ENCODE measurements around the gene IQCF5.

DNA sequence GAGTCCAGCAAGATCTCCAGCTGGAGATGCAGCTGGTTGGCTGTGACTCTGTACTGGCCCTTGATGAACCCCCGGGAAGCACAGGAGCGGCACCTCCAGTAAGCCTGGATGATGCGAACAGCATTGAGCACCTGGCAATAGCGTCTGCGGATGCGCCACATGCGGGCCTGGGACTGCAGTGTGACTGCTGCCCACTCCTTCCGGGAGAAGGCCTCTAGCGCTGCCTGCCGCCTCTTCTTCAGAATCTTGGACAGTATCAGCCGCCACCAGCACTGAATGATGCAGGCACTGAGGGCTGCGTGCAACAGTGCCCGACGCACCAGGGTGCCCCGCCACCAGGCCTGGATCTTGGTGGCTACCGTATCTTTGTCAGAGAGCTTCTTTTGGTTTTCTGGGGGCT lies 19.5 kb upstream of the IQCF5 start:
- no peak for TF ChIP-seq CTCF (conservative IDR thresholded peaks at IDR 0.05 in 1 of 2, IDR thresholded peaks at IDR 0.05 in 1 of 2; ENCODE audit: low read depth in 1 of 2, low read length in 2 of 2)
- no peak for TF ChIP-seq EZH2 (IDR thresholded peaks at IDR 0.05; ENCODE audit: low read length, missing control alignments)

Measured in fibroblast of lung (primary cell).